Measurements from ENCODE around the gene NEDD8. TPM values are rescaled to one million over a fixed set of nuclear protein-coding genes. Genes with fewer than 3 reads are reported as not detected.
"Not testable (repeated sequence)": the region's sequence is repeated elsewhere in the genome, so short reads cannot be mapped to it uniquely, and the experiment has no call there.

The NEDD8 gene
- total and polyA plus RNA-seq, 2 donors (not counting 1 experiment from before 2014, with no cell fraction given): 86.7 to 98.5 TPM

- H3K4me3 ChIP-seq (ENCODE audit: control extremely low read depth in 1 of 5, extremely low read depth in 1 of 5, insufficient read depth in 1 of 5, low read depth in 2 of 5, low read length in 4 of 5); H3K27me3 Mint-ChIP-seq; H3K4me2 ChIP-seq (replicated peaks; ENCODE audit: low read depth, low read length, poor library complexity, severe bottlenecking); H3K9me3 ChIP-seq (ENCODE audit: control extremely low read depth in 1 of 3, control insufficient read depth in 2 of 3, insufficient read depth in 1 of 3, low read length in 2 of 3); ATAC-seq (ENCODE audit: low read depth); H3K4me3 Mint-ChIP-seq; H3K27me3 ChIP-seq (replicated peaks in 1 of 4; ENCODE audit: control extremely low read depth in 1 of 4, control insufficient read depth in 3 of 4, insufficient read depth in 4 of 4, low read length in 3 of 4); H3K27ac ChIP-seq (ENCODE audit: low read length in 2 of 2); H3K36me3 ChIP-seq (replicated peaks in 1 of 2; ENCODE audit: control extremely low read depth in 1 of 2, control insufficient read depth in 1 of 2, extremely low read depth in 1 of 2, insufficient read depth in 2 of 2, low read length in 1 of 2); H2AFZ ChIP-seq (ENCODE audit: insufficient read depth, low read depth, low read length, poor library complexity, severe bottlenecking); H3K9me3 Mint-ChIP-seq (ENCODE audit: insufficient read depth); H3K27ac Mint-ChIP-seq; DNase-seq; H3K9ac ChIP-seq (ENCODE audit: low read length): not testable (repeated sequence)
- H3K79me2 ChIP-seq (ENCODE audit: control insufficient read depth, insufficient read depth, low read length): peaks cover 18% of the 10 kb centered on the region
- 97% methylated on average over 11 of the region's 11 CpGs for WGBS (ENCODE audit: insufficient coverage)
- ChIA-PET POLR2A (interaction anchor here (0.7 kb wide), 1 partner anchor 58 kb away, joined by 4 read pairs; no protein-coding TSS in a partner anchor), CTCF (interaction anchor here (0.8 to 8.8 kb wide), 5 partner anchors 54 to 186 kb away, joined by 3 to 254 read pairs (median 48); partner anchors contain the start of genes ADCY4, CBLN3, CIDEB and DHRS1)
- peaks cover 18% of the 10 kb centered on the region for H4K20me1 ChIP-seq (ENCODE audit: control insufficient read depth, insufficient read depth, low read length, poor library complexity, severe bottlenecking)
- intact Hi-C loops (cut with micrococcal nuclease): loop anchor here (10.0 kb wide), 1 partner anchor 231 kb away; no protein-coding TSS in a partner anchor
- H3K4me1 ChIP-seq (ENCODE audit: control insufficient read depth in 2 of 2, insufficient read depth in 2 of 2, low read length in 2 of 2): peaks cover 32 to 38% of the 10 kb centered on the region in 2 donors
- peaks cover 38% of the 10 kb centered on the region for H3K4me1 Mint-ChIP-seq
Observed at GRCh38 chr14:24245350-24245749, 13.2 kb upstream of the NEDD8 start.

DNA sequence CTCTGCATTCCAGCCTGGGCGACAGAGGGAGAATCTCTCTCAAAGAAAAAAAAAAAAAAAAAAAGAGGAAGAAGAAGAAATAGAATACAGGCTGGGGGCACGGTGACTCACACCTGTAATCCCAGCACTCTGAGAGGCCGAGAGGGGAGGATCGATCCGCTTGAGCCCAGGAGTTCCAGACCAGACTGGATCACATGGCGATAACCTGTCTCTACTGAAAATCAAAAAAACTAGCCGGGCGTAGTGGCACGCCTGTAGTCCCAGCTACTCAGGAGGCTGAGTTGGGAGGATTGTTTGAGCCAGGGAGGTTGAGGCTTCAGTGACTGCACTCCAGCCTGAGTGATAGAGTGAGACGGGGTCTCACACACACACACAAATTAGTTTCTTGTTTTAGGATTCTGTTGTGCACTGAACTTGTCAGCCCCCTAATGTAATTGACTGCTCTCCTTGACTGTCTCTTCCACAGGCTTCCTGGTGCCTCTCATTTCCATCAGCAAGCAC, 11.2 kb upstream of the NEDD8 start:
- TF ChIP-seq, protein P1, sequence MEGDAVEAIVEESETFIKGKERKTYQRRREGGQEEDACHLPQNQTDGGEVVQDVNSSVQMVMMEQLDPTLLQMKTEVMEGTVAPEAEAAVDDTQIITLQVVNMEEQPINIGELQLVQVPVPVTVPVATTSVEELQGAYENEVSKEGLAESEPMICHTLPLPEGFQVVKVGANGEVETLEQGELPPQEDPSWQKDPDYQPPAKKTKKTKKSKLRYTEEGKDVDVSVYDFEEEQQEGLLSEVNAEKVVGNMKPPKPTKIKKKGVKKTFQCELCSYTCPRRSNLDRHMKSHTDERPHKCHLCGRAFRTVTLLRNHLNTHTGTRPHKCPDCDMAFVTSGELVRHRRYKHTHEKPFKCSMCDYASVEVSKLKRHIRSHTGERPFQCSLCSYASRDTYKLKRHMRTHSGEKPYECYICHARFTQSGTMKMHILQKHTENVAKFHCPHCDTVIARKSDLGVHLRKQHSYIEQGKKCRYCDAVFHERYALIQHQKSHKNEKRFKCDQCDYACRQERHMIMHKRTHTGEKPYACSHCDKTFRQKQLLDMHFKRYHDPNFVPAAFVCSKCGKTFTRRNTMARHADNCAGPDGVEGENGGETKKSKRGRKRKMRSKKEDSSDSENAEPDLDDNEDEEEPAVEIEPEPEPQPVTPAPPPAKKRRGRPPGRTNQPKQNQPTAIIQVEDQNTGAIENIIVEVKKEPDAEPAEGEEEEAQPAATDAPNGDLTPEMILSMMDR (IDR thresholded peaks at IDR 0.05): no peak
- no peak for TF ChIP-seq EZH2 (IDR thresholded peaks at IDR 0.05; ENCODE audit: borderline replicate concordance, insufficient read depth, low read depth, low read length, poor library complexity, severe bottlenecking)
- CTCF ChIA-PET: interaction anchor here (0.9 to 8.8 kb wide), 28 partner anchors 8 to 199 kb away, joined by 3 to 254 read pairs (median 12); partner anchors contain the start of genes ADCY4, CBLN3, CHMP4A and CIDEB
- peak overlapping the region; percentile 94 for H3K4me2 ChIP-seq (replicated peaks; ENCODE audit: low read depth, low read length, poor library complexity, severe bottlenecking)
- no peaks in the 10 kb centered on the region for H3K9me3 ChIP-seq (ENCODE audit: control extremely low read depth in 1 of 3, control insufficient read depth in 2 of 3, insufficient read depth in 1 of 3, low read length in 2 of 3)
- peaks cover 57% of the 10 kb centered on the region for H3K4me1 Mint-ChIP-seq
- ATAC-seq (ENCODE audit: low read depth) (no peak), DNase-seq (no peak)
- no peaks in the 10 kb centered on the region for H3K27me3 ChIP-seq (replicated peaks in 1 of 4; ENCODE audit: control extremely low read depth in 1 of 4, control insufficient read depth in 3 of 4, insufficient read depth in 4 of 4, low read length in 3 of 4)
- peaks cover 38% of the 10 kb centered on the region for H4K20me1 ChIP-seq (ENCODE audit: control insufficient read depth, insufficient read depth, low read length, poor library complexity, severe bottlenecking)
- H2AFZ ChIP-seq (ENCODE audit: insufficient read depth, low read depth, low read length, poor library complexity, severe bottlenecking): peak overlapping the region; percentile 82
- peak overlapping the region; percentile 90 for H3K9ac ChIP-seq (ENCODE audit: low read length)
- WGBS (ENCODE audit: insufficient coverage): 40% methylated on average over 3 of the region's 10 CpGs
- no peaks in the 10 kb centered on the region for H3K27me3 Mint-ChIP-seq
- peak overlapping the region; percentile 100 for H3K27ac Mint-ChIP-seq
- peaks cover 2 to 29% of the 10 kb centered on the region in 2 experiments for H3K36me3 ChIP-seq (replicated peaks in 1 of 2; ENCODE audit: control extremely low read depth in 1 of 2, control insufficient read depth in 1 of 2, extremely low read depth in 1 of 2, insufficient read depth in 2 of 2, low read length in 1 of 2)
- H3K4me3 ChIP-seq (ENCODE audit: control extremely low read depth in 1 of 5, extremely low read depth in 1 of 5, insufficient read depth in 1 of 5, low read depth in 2 of 5, low read length in 4 of 5): peak overlapping the region; percentile 3 to 91 (median 88)
- H3K79me2 ChIP-seq (ENCODE audit: control insufficient read depth, insufficient read depth, low read length): peaks cover 34% of the 10 kb centered on the region
- intact Hi-C loops (cut with micrococcal nuclease): loop anchor here (1.0 to 10.0 kb wide), 4 partner anchors 35 to 229 kb away; no protein-coding TSS in a partner anchor
- POLR2A ChIA-PET: interaction anchor here (0.7 to 3.7 kb wide), 20 partner anchors 11 to 190 kb away, joined by 3 to 51 read pairs (median 8); partner anchors contain the start of genes CBLN3, CHMP4A, DHRS1 and GMPR2
- H3K4me1 ChIP-seq (ENCODE audit: control insufficient read depth in 2 of 2, insufficient read depth in 2 of 2, low read length in 2 of 2): peaks cover 49 to 54% of the 10 kb centered on the region in 2 donors
- peak overlapping the region; percentile 98 for H3K4me3 Mint-ChIP-seq
- H3K27ac ChIP-seq (ENCODE audit: low read length in 2 of 2): peak overlapping the region; percentile 98 to 100
- H3K9me3 Mint-ChIP-seq (ENCODE audit: insufficient read depth): no peaks in the 10 kb centered on the region
